Measurements from ENCODE around the gene CDH4.

DNA sequence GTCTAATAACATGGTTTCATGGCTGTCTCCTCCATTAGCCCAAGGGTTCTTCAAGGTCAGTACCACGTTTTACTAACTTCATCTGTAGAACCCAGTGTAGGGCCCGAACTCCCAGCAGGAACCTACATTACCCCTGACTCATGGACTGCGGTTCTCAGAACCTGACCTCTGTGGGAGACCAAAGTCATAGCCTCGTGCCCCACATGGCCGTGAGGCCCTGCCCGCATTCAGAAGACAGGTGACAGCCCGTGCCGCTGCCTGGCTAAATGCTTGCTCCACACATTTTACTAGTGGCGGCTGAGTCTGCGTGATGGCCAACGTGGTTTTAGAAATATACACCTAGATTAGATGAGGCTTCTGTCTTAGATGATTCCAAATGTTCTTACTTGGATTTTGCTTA, 94.9 kb downstream of the CDH4 start:
- TF ChIP-seq, protein P1, sequence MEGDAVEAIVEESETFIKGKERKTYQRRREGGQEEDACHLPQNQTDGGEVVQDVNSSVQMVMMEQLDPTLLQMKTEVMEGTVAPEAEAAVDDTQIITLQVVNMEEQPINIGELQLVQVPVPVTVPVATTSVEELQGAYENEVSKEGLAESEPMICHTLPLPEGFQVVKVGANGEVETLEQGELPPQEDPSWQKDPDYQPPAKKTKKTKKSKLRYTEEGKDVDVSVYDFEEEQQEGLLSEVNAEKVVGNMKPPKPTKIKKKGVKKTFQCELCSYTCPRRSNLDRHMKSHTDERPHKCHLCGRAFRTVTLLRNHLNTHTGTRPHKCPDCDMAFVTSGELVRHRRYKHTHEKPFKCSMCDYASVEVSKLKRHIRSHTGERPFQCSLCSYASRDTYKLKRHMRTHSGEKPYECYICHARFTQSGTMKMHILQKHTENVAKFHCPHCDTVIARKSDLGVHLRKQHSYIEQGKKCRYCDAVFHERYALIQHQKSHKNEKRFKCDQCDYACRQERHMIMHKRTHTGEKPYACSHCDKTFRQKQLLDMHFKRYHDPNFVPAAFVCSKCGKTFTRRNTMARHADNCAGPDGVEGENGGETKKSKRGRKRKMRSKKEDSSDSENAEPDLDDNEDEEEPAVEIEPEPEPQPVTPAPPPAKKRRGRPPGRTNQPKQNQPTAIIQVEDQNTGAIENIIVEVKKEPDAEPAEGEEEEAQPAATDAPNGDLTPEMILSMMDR (IDR thresholded peaks at IDR 0.05), result no peak
- no peak for TF ChIP-seq EZH2 (IDR thresholded peaks at IDR 0.05; ENCODE audit: borderline replicate concordance, insufficient read depth, low read depth, low read length, poor library complexity, severe bottlenecking)

All from B cell (primary cell).